ENCODE results near the gene DGKG.

DGKG gene

GRCh38 chr3:186354100-186354499 is 7.9 kb downstream of the DGKG start:
- Mint-ChIP-seq H3K4me1 (ENCODE audit: low read depth) (no peaks in the 10 kb centered on the region), H3K27ac (no peak overlapping the region), H3K9me3 (no peaks in the 10 kb centered on the region)

DNA sequence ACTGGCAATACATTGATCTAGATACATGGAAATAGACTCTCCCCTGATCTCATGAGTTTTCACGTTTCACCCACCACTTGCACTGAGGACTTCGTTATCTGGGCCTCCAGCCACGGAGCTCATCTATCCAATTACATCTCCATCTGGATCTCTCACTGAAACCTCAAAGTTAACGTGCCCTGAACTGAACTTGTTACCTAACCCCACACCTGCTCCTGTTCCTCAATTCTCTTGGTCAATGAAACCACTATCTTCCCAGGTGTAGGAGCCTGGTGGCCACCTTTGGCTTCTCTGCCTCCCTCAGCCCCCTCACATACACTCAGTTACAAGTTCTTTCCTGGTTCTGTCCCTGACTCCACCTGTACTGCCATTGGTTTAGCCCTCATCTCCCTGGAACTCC is 9.7 kb downstream of the DGKG start:
- Mint-ChIP-seq H3K27ac (no peak overlapping the region), H3K4me1 (ENCODE audit: low read depth) (no peaks in the 10 kb centered on the region), H3K36me3 (ENCODE audit: low read depth) (no peaks in the 10 kb centered on the region), H3K27me3 (peaks cover 17% of the 10 kb centered on the region), H3K9me3 (no peaks in the 10 kb centered on the region), H3K4me3 (no peak overlapping the region)

More at GRCh38 chr3:186354100-186354499, 7.9 kb downstream of the DGKG start:
- H3K4me3 Mint-ChIP-seq = no peak overlapping the region
- peaks cover 27% of the 10 kb centered on the region for H3K27me3 Mint-ChIP-seq
- H3K36me3 Mint-ChIP-seq (ENCODE audit: low read depth) = no peaks in the 10 kb centered on the region

GRCh38 chr3:186342197-186342596 is 19.8 kb downstream of the DGKG start:
- no peak overlapping the region for H3K27ac Mint-ChIP-seq
- H3K27me3 Mint-ChIP-seq = peaks cover 6% of the 10 kb centered on the region

DNA sequence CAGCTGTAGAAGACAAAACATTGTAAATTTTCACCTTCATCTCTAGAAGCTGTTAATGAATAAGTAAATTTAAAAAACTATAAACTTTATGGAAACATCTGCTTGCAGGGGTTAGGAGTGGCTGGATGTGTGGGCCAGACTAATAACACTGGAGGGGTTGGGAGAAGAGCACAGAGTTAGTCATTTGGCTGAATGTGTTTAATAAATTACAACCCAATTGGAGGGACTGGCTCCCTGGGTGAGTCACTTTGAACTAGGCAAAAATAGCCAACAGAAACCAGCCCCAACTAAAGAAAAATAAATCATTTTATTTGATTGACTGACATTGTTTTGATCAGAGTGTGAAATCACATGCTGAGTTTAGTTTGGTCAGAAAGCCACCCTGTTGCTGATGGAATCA is 21.8 kb downstream of the DGKG start:
- no peaks in the 10 kb centered on the region for H3K36me3 Mint-ChIP-seq (ENCODE audit: low read depth)
- H3K27ac Mint-ChIP-seq = no peak overlapping the region
- peaks cover 4% of the 10 kb centered on the region for H3K9me3 Mint-ChIP-seq
- H3K4me3 Mint-ChIP-seq = no peak overlapping the region
- H3K4me1 Mint-ChIP-seq (ENCODE audit: low read depth) = peaks cover 12% of the 10 kb centered on the region
- H3K27me3 Mint-ChIP-seq = peaks cover 6% of the 10 kb centered on the region

More at GRCh38 chr3:186342197-186342596, 19.8 kb downstream of the DGKG start:
- no peak overlapping the region for H3K4me3 Mint-ChIP-seq
- H3K36me3 Mint-ChIP-seq (ENCODE audit: low read depth) = no peaks in the 10 kb centered on the region
- H3K4me1 Mint-ChIP-seq (ENCODE audit: low read depth) = peaks cover 12% of the 10 kb centered on the region
- peaks cover 4% of the 10 kb centered on the region for H3K9me3 Mint-ChIP-seq

GRCh38 chr3:186339180-186339918 is 22.7 kb downstream of the DGKG start:
- no peak overlapping the region for H3K27ac Mint-ChIP-seq
- peaks cover 3% of the 10 kb centered on the region for H3K27me3 Mint-ChIP-seq
- peaks cover 12% of the 10 kb centered on the region for H3K4me1 Mint-ChIP-seq (ENCODE audit: low read depth)
- H3K9me3 Mint-ChIP-seq = peaks cover 4% of the 10 kb centered on the region
- H3K36me3 Mint-ChIP-seq (ENCODE audit: low read depth) = no peaks in the 10 kb centered on the region
- no peak overlapping the region for H3K4me3 Mint-ChIP-seq

DNA sequence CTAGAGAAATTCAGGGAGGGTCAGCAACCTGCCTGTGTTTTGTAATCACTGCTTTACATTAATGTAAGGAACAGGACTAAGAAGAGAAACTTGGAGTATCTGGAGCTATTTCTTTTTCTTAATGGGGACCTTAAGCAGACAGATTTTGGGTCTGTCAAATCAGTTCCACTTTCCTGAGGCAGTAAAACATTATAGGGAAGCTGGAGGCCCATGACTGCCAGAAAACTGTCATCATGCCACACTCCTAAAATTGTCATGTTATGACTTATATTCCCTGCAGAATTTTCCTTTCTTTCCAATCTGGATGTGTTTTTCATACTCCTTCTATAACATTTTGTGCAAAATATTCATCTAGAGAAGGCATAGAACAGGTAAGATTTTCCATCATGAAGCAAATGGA is 28.8 kb downstream of the DGKG start:
- Mint-ChIP-seq H3K27ac (no peak overlapping the region), H3K4me1 (ENCODE audit: low read depth) (no peaks in the 10 kb centered on the region), H3K27me3 (peaks cover 7% of the 10 kb centered on the region), H3K4me3 (no peak overlapping the region), H3K9me3 (no peaks in the 10 kb centered on the region), H3K36me3 (ENCODE audit: low read depth) (no peaks in the 10 kb centered on the region)

- H3K27me3 Mint-ChIP-seq = peaks cover 7% of the 10 kb centered on the region
- H3K36me3 Mint-ChIP-seq (ENCODE audit: low read depth) = no peaks in the 10 kb centered on the region
- no peak overlapping the region for H3K4me3 Mint-ChIP-seq
- no peaks in the 10 kb centered on the region for H3K9me3 Mint-ChIP-seq
- no peak overlapping the region for H3K27ac Mint-ChIP-seq
- no peaks in the 10 kb centered on the region for H3K4me1 Mint-ChIP-seq (ENCODE audit: low read depth)
Measured at GRCh38 chr3:186330772-186331460, 31.1 kb downstream of the DGKG start.

DNA sequence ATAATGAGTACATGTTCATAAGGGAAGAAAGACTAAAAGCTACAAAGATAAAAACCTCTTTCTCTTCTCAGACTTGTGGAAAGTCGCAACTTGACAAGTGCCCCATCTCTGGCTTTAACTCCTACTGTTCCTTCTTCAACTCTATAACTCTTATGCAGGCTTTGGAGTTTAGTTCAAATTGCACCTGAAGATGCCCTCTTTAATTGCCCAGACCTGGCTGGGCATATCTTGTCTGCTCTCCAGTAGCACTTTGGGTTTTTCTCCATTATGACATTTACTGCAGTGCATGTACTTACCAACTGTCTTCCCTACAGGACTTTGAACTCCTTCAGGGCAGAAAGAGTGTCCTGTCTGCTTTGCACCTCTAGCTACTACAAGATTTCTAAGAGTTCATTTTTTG is 32.4 kb downstream of the DGKG start:
- H3K27ac Mint-ChIP-seq = no peak overlapping the region
- H3K4me3 Mint-ChIP-seq = no peak overlapping the region
- H3K27me3 Mint-ChIP-seq = peaks cover 7% of the 10 kb centered on the region
- no peaks in the 10 kb centered on the region for H3K4me1 Mint-ChIP-seq (ENCODE audit: low read depth)
- no peaks in the 10 kb centered on the region for H3K36me3 Mint-ChIP-seq (ENCODE audit: low read depth)
- H3K9me3 Mint-ChIP-seq = no peaks in the 10 kb centered on the region

GRCh38 chr3:186327912-186328487 is 34.0 kb downstream of the DGKG start:
- H3K27me3 Mint-ChIP-seq = peaks cover 4% of the 10 kb centered on the region
- H3K27ac Mint-ChIP-seq = no peak overlapping the region
- no peak overlapping the region for H3K4me3 Mint-ChIP-seq
- H3K4me1 Mint-ChIP-seq (ENCODE audit: low read depth) = no peaks in the 10 kb centered on the region
- H3K36me3 Mint-ChIP-seq (ENCODE audit: low read depth) = no peaks in the 10 kb centered on the region
- no peaks in the 10 kb centered on the region for H3K9me3 Mint-ChIP-seq

DNA sequence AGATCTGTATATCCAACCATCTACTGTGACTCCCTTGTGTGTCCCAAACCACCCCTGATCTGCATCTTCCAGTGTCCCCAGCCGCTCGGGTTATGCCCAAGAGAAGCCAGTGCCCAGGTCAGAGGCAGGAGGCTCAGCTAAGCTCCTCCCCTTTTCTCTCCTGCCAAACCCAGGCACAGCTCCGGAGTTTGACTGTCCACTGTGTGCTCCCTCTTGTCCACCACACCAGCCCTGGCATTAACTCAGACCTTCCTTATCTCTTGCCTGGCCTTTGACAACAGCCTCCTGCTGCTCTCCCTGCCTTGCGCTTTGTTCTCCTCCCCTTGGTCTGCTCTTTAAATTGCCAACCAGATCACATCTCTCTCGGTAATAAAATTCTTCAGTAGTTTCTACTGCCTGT is 39.3 kb downstream of the DGKG start:
- H3K4me1 Mint-ChIP-seq (ENCODE audit: low read depth) = no peaks in the 10 kb centered on the region
- H3K27me3 Mint-ChIP-seq = peaks cover 13% of the 10 kb centered on the region
- no peak overlapping the region for H3K4me3 Mint-ChIP-seq
- no peak overlapping the region for H3K27ac Mint-ChIP-seq
- H3K36me3 Mint-ChIP-seq (ENCODE audit: low read depth) = no peaks in the 10 kb centered on the region
- no peaks in the 10 kb centered on the region for H3K9me3 Mint-ChIP-seq

- peaks cover 19% of the 10 kb centered on the region for H3K27me3 Mint-ChIP-seq
- H3K4me1 Mint-ChIP-seq (ENCODE audit: low read depth) = no peaks in the 10 kb centered on the region
- no peak overlapping the region for H3K27ac Mint-ChIP-seq
- H3K9me3 Mint-ChIP-seq = no peaks in the 10 kb centered on the region
- H3K36me3 Mint-ChIP-seq (ENCODE audit: low read depth) = no peaks in the 10 kb centered on the region
- no peak overlapping the region for H3K4me3 Mint-ChIP-seq
Measured at GRCh38 chr3:186321746-186322145, 40.3 kb downstream of the DGKG start.

DNA sequence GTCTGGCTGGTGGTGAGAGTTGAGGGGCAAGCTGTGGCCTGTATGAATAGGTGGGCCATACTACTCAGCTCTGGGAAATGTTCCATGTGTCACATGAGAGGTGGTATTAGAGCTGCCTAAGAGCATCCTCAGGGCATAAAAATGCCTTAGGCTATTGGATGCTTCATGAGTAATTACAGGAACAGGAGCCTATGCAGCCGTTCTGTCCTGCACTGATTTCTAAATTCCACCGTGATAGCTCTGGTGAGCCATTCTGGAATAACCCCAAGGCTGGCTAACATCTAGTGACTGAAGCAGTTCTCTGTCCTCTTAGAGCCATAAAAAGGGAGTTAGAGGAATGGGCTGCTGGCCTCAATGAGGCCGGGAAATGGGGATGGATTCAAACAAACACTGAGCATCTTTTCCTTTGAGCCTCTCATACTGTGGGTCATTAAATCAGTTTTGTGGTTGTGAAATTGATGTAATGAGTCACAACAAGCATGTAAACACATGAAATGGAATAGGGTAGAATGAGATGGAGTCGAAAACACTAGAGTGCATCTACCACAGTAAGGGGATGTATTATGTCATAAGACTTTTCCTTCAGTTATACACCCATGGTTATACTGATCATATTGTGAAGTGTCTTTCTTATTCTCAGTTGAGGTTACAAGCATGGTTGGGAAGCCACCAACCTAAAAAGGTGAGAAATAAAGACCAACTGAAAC is 41.0 kb downstream of the DGKG start:
- peaks cover 20% of the 10 kb centered on the region for H3K27me3 Mint-ChIP-seq
- no peaks in the 10 kb centered on the region for H3K9me3 Mint-ChIP-seq
- H3K36me3 Mint-ChIP-seq (ENCODE audit: low read depth) = no peaks in the 10 kb centered on the region
- H3K27ac Mint-ChIP-seq = no peak overlapping the region
- H3K4me1 Mint-ChIP-seq (ENCODE audit: low read depth) = no peaks in the 10 kb centered on the region
- H3K4me3 Mint-ChIP-seq = no peak overlapping the region

GRCh38 chr3:186319945-186320344 is 42.1 kb downstream of the DGKG start:
- H3K27ac Mint-ChIP-seq = no peak overlapping the region

DNA sequence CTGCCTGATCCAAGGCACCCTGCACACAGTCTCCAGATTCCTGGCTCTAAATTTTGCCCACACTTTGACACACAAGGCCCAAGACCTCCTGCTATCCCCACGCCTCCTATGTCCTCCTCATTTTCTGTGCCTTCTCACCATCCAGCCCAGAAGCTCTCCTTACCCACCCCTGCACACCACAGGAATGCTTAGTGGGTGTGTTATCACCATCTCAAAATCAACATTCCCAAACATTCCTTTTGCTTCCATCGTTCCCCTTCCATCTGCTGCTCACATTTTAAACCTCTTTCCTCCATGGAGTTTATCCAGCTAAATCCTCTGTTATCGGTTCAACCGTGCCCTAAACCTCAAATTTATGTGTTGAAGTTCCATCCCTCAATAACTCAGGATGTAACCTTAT is 43.9 kb downstream of the DGKG start:
- Mint-ChIP-seq H3K4me3 (no peak overlapping the region), H3K36me3 (ENCODE audit: low read depth) (no peaks in the 10 kb centered on the region), H3K27ac (no peak overlapping the region), H3K4me1 (ENCODE audit: low read depth) (no peaks in the 10 kb centered on the region), H3K9me3 (no peaks in the 10 kb centered on the region), H3K27me3 (peaks cover 20% of the 10 kb centered on the region)

More at GRCh38 chr3:186319945-186320344, 42.1 kb downstream of the DGKG start:
- Mint-ChIP-seq H3K9me3 (no peaks in the 10 kb centered on the region), H3K27me3 (peaks cover 20% of the 10 kb centered on the region), H3K4me3 (no peak overlapping the region), H3K36me3 (ENCODE audit: low read depth) (no peaks in the 10 kb centered on the region), H3K4me1 (ENCODE audit: low read depth) (no peaks in the 10 kb centered on the region)

- Mint-ChIP-seq H3K4me1 (ENCODE audit: low read depth) (no peaks in the 10 kb centered on the region), H3K27me3 (peaks cover 14% of the 10 kb centered on the region), H3K9me3 (no peaks in the 10 kb centered on the region), H3K36me3 (ENCODE audit: low read depth) (no peaks in the 10 kb centered on the region), H3K27ac (no peak overlapping the region), H3K4me3 (no peak overlapping the region)
Measured at GRCh38 chr3:186317478-186317877, 44.6 kb downstream of the DGKG start.

All from stimulated activated naive CD8-positive, alpha-beta T cell treated with anti-CD3 and anti-CD28 coated beads, Interleukin-15, Interleukin-2, amounts not matched to agents 100 ng/mL and 50 ng/mL, for 24 hours (primary cell).